ACC112 (cell line): ENCODE data around the gene DZIP3.
"Not testable (repeated sequence)": the region's sequence is repeated elsewhere in the genome, so short reads cannot be mapped to it uniquely, and the experiment has no call there.

Source experiments
- H2AFZ ChIP-seq: fragments of 200-600 bp; sonication (generic); one replicate; pipeline ENCODE4 v1.6.0; 2017; ENCODE audit warnings: antibody characterized with exemption, low read length; ENCODE audit not compliant: unreplicated experiment
- H3K27ac ChIP-seq: fragments of 200-600 bp; sonication (generic); 2 replicates; pipeline ENCODE4 v1.5.1; 2014; ENCODE audit warnings: low read depth, mild to moderate bottlenecking, antibody characterized with exemption, low read length, moderate library complexity
- H3K27me3 ChIP-seq: fragments of 200-600 bp; sonication (generic); 2 replicates; pipeline ENCODE4 v1.6.1; 2014; ENCODE audit warnings: mild to moderate bottlenecking, antibody characterized with exemption, low read length, moderate library complexity, mixed read lengths; ENCODE audit not compliant: insufficient read depth
- H3K36me3 ChIP-seq: fragments of 200-600 bp; sonication (generic); 2 replicates; pipeline ENCODE4 v1.6.1; 2016; ENCODE audit warnings: mild to moderate bottlenecking, antibody characterized with exemption, low read length, moderate library complexity, mixed read lengths; ENCODE audit not compliant: insufficient read depth
- H3K4me1 ChIP-seq: fragments of 200-600 bp; sonication (generic); one replicate; pipeline ENCODE4 v1.6.1; 2016; ENCODE audit warnings: low read length, mixed read lengths; ENCODE audit not compliant: insufficient read depth, unreplicated experiment, control insufficient read depth
- H3K4me3 ChIP-seq: fragments of 200-600 bp; sonication (generic); 2 replicates; pipeline ENCODE4 v1.5.1; 2014; ENCODE audit warnings: mild to moderate bottlenecking, low read depth, low read length
- H3K79me2 ChIP-seq: fragments of 200-600 bp; sonication (generic); one replicate; pipeline ENCODE4 v1.6.0; 2016; ENCODE audit warnings: low read length; ENCODE audit not compliant: control insufficient read depth, unreplicated experiment, insufficient read depth

Gene DZIP3

DNA sequence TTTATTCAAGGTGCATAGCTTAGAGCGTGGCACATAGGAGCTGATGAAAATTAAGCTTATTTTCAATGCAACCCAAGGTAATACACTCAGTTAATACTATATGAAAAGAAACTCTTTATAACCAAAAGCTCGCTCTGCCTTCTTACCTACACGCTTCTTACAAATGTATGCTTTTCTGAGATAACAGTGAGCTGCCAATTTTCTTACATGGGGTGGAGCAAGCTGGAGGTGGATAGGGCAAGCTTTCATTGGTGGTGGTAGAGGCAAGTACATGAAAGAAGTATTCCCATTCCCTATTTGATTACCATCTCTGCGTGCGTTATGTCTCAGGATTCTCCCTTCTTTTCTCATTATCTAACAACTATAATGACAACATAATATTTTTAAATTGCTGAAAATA, 8.9 kb downstream of the DZIP3 start:
- H3K79me2 ChIP-seq = peaks cover 9% of the 10 kb centered on the region
- no peaks in the 10 kb centered on the region for H3K27me3 ChIP-seq
- H3K4me1 ChIP-seq = peaks cover 6% of the 10 kb centered on the region
- no peak overlapping the region for H3K27ac ChIP-seq
- H3K4me3 ChIP-seq = no peak overlapping the region
- no peaks in the 10 kb centered on the region for H3K36me3 ChIP-seq
- no peak overlapping the region for H2AFZ ChIP-seq

GRCh38 chr3:108599677-108600409, 10.3 kb downstream of the DZIP3 start:
- H3K4me3 ChIP-seq = no peak overlapping the region
- H3K79me2 ChIP-seq = peaks cover 8% of the 10 kb centered on the region
- no peak overlapping the region for H2AFZ ChIP-seq
- H3K27ac ChIP-seq = no peak overlapping the region
- H3K4me1 ChIP-seq = peaks cover 18% of the 10 kb centered on the region
- H3K36me3 ChIP-seq = no peaks in the 10 kb centered on the region
- no peaks in the 10 kb centered on the region for H3K27me3 ChIP-seq

DNA sequence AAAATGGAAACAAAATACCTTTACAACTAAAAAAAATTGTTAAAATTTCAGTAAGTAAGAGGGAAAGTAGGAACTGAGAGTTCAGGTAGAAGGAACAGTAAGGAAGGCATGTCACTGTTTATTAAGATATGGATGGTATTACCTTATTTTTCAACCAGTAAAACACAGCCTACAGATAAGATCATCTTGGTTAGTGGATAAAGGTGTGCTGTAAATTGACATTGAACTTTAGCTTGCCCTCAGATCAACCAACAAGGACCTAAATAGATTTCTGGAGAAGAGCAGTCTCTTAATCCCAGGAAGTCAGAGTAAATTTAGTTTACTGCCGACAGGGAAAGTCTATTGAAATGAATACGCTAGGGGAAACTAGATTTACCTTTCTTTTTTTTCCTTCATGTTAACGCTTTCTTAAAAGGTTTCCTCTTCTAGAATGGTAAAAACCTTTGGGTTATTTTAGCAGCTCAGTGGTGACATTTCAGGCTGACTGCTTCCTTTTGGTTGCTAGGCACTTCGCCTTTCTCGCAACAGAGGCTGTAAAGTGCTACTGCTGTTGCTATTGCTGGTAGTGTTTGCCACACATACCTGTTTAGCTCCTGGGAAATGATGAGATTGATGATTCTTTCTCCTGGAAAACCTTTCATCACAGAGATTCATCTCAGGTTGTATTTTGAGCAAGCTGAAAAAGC, 12.9 kb downstream of the DZIP3 start:
- Histone ChIP-seq H3K79me2 (peaks cover 6% of the 10 kb centered on the region), H3K4me3 (no peak overlapping the region), H3K27ac (no peak overlapping the region), H2AFZ (no peak overlapping the region), H3K36me3 (no peaks in the 10 kb centered on the region), H3K4me1 (peaks cover 18% of the 10 kb centered on the region), H3K27me3 (no peaks in the 10 kb centered on the region)

DNA sequence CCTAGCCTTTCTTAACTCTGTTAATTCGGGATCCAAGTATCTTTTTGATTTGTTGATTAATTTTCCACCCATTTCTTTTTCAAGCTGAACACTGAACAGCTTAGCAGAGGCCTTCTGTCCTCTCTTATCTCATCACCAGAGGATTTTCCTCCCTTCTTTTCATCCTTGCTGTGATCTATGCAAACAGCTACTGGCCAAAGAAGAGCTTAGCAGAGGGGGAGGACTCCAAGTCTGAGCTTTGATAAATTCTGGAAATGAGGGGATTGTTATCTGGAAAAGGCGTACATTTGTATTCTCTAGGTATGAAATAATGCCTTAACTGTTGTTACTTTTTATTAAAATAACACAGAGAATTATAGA, 13.4 kb downstream of the DZIP3 start:
- Histone ChIP-seq H3K36me3 (no peaks in the 10 kb centered on the region), H3K79me2 (peaks cover 6% of the 10 kb centered on the region), H3K4me1 (peaks cover 18% of the 10 kb centered on the region), H3K27me3 (no peaks in the 10 kb centered on the region), H3K27ac (no peak overlapping the region), H2AFZ (no peak overlapping the region), H3K4me3 (no peak overlapping the region)

DNA sequence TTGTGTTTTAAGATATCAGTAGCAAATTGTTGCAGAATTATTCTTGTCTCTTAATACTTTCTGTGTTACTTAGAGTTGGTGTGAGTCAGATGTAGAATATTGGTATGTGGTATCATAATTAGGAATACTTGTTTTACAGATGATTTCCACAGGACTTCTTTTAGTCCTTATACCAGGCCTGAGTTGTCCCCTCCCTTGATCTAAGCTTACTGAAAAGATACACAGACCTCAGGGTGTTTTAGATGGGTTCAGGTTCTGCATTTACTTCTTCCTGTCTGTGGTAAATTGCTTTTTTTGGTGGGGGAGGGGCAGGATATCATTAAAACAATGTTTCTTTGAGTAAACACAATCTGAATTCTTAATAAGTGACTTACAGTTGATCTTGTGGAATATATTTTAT, 14.2 kb downstream of the DZIP3 start:
- H2AFZ ChIP-seq = peak overlapping the region; percentile 36
- no peak overlapping the region for H3K4me3 ChIP-seq
- no peaks in the 10 kb centered on the region for H3K36me3 ChIP-seq
- H3K27me3 ChIP-seq = no peaks in the 10 kb centered on the region
- H3K79me2 ChIP-seq = peaks cover 3% of the 10 kb centered on the region
- no peak overlapping the region for H3K27ac ChIP-seq
- peaks cover 18% of the 10 kb centered on the region for H3K4me1 ChIP-seq

- Histone ChIP-seq H3K4me3 (no peak overlapping the region), H2AFZ (no peak overlapping the region), H3K27me3 (no peaks in the 10 kb centered on the region), H3K79me2 (peaks cover 3% of the 10 kb centered on the region), H3K27ac (no peak overlapping the region), H3K36me3 (no peaks in the 10 kb centered on the region), H3K4me1 (peaks cover 18% of the 10 kb centered on the region)
These were observed 15.5 kb downstream of the DZIP3 start for GRCh38 chr3:108605028-108605427.

- Histone ChIP-seq H3K27ac (no peak overlapping the region), H3K4me3 (no peak overlapping the region), H3K79me2 (peaks cover 3% of the 10 kb centered on the region), H3K36me3 (no peaks in the 10 kb centered on the region), H2AFZ (no peak overlapping the region), H3K27me3 (no peaks in the 10 kb centered on the region), H3K4me1 (peaks cover 18% of the 10 kb centered on the region)
These were observed 16.0 kb downstream of the DZIP3 start for GRCh38 chr3:108605491-108605890.

DNA sequence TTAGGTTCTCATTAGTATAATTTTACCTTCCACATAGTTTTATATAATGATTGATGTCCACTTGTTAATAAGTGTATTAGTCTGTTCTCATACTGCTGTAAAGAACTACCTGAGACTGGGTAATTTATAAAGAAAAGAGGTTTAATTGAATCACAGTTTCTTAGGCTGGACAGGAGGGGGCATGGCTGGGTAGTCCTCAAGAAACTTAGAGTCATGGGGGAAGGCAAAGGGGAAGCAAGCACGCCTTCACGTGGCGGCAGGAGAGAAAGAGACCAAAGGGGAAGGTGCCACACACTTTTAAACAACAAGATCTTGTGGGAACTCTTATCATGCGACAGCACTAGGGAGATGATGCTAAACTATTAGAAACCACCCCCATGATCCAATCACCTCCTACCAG, 19.2 kb downstream of the DZIP3 start:
- Histone ChIP-seq H3K36me3 (no peaks in the 10 kb centered on the region; the same call in 1 of the 2 replicates), H3K79me2 (no peaks in the 10 kb centered on the region), H3K27ac (no peak overlapping the region), H3K4me1 (peaks cover 8% of the 10 kb centered on the region), H3K27me3 (no peaks in the 10 kb centered on the region), H3K4me3 (no peak overlapping the region), H2AFZ (no peak overlapping the region)

GRCh38 chr3:108610651-108611050, 21.1 kb downstream of the DZIP3 start:
- H3K4me3 ChIP-seq = no peak overlapping the region
- H3K79me2 ChIP-seq = no peaks in the 10 kb centered on the region
- no peak overlapping the region for H2AFZ ChIP-seq
- H3K36me3 ChIP-seq = no peaks in the 10 kb centered on the region; the same call in 1 of the 2 replicates
- H3K27ac ChIP-seq = no peak overlapping the region
- no peaks in the 10 kb centered on the region for H3K27me3 ChIP-seq
- no peaks in the 10 kb centered on the region for H3K4me1 ChIP-seq

DNA sequence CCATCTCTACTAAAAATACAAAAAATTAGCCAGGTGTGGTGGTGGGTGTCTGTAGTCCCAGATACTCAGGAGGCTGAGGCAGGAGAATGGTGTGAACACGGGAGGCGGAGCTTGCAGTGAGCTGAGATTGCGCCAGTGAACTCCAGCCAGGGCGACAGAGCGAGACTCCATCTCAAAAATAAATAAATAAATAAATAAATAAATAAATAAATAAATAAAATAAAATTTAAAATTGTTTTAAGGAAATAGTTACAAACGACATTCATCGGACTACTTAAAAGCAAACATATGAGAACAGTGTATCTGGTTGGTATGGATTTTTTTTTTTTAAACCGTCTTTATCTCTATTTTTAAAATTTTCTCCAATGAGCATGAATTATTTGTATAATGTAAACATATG, 26.6 kb downstream of the DZIP3 start:
- H3K4me1 ChIP-seq, H2AFZ ChIP-seq, H3K4me3 ChIP-seq, H3K79me2 ChIP-seq, H3K27ac ChIP-seq, H3K36me3 ChIP-seq, H3K27me3 ChIP-seq: not testable (repeated sequence)

GRCh38 chr3:108620250-108620649, 30.7 kb downstream of the DZIP3 start:
- Histone ChIP-seq H3K27me3 (no peaks in the 10 kb centered on the region), H3K4me3 (no peak overlapping the region), H3K36me3 (0 out of 2 replicates have a peak, but pooled peaks cover 5% of the 10 kb centered on the region), H3K79me2 (no peaks in the 10 kb centered on the region), H3K27ac (no peak overlapping the region), H2AFZ (no peak overlapping the region), H3K4me1 (no peaks in the 10 kb centered on the region)
